GM18511 (cell line): ENCODE measurements around the gene SPAG17.
A peak's percentile ranks its signal among the peaks of the same experiment; 100 is the strongest.

Experiments
- ATAC-seq: cut with Tn5 transposase; IDR thresholded peaks from one replicate; pipeline ENCODE4 v1.9.1; 2021; ENCODE audit warnings: mild to moderate bottlenecking, moderate library complexity; ENCODE audit not compliant: unreplicated experiment

SPAG17 gene

DNA sequence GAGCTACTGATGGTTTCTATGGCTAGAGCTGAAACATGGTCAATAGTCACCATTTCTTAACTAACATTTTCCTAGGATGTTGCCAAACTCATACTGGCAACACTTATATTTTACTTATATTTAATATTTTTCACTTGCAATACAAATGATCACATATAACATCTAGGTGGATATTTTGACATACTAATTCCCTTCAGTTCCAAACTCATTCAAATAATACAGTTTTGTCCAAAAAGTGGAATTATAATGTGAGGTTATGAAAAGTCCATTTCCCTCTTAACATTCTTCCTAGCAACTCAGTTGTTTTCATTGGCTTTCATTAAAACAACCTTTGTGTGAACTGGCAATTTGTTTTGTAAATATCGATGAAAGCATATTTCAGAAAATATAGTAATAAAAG lies 16.0 kb downstream of the SPAG17 start:
- no peak for ATAC-seq

DNA sequence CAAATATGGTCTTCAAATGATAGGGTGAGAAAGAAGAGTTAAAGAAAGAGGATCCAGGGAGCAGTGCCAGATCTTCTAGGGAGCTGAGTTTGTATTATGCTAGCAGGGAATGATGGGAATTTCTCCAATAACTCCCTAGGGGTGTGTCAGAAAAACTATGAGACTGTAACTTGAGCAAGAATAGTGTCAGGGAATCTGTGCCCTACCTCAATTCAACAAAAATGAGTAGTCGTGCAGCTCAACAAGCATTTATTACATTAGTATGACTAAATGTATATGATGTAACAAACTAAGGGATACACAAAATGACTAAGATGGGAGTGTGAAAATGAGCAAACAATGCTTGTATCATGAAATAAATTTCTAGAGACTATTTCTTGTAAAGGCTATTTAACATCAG lies 24.2 kb downstream of the SPAG17 start:
- ATAC-seq, result no peak

DNA sequence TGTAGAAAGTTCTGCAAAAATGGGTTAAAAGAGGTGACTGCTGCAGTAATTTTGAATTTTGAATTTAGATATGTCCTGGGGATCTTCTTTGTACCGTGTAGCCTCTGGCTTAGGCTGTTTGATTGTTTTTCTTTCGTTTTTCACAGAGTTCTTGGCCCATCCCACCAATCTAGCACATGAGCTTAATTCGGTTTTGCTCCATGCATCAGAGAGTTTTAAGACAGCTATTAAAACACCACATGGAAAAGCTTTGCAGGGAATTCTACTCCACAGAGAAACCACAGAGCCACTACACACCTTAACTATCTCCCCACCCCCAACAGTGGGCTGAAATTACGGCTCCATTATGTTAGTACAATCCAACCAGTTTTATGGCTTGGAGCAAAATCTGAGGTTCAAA lies 25.5 kb downstream of the SPAG17 start:
- no peak for ATAC-seq

DNA sequence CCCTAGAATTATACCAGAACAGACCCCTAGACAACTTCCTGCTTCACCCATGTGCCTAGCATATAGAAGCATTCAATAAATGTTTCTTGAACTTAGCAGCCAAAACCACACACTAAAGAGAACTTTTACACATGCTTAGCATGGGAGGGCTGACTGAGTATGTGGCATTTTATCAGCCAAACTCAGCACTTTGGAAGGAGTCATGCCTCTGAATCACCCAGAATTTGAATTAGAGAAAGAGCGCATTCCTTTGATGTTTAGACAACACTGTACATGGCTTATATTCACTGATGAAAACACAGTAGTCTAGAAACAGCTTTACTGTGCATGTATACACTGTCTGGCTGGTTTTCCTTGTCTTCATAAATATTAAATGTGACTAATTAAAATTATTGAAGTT lies 26.1 kb downstream of the SPAG17 start:
- no peak for ATAC-seq

DNA sequence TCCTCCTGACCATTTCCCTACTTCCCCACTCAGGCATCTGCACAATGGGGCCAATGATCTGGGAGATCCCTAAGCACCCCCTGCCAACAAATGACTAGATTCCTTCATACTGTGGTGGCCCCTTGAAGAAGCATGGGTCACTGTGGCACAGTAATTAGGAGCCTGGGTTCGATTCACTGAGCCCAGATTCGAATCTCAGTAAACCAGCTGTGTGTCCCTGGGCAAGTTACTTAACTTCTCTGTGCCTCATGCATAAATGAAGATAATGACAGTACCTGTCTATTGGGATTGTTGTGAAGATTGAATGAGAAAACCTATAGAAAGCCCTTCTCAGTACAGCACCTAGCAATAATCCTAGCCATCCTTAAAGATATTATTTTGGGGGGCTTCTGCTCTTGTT lies 27.5 kb downstream of the SPAG17 start:
- no peak for ATAC-seq

DNA sequence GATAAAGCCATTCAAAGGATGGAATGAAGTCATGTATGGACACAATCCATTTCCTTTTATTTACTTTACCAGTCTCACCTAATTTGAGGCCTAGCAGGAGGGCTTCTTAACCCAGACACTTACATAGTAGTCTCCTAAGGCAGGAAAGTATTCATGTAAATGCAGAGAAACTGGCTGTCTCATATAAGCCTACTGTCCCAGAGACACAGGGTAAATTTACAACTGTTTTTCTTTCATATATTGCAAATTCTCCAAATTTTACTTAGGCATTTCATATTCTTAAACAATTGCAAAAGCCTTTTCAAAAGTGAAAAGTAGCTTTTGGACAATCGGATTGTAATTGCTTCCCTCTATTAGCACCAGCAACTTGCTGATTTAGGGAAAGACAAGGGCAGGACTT lies 29.9 kb downstream of the SPAG17 start:
- no peak for ATAC-seq

DNA sequence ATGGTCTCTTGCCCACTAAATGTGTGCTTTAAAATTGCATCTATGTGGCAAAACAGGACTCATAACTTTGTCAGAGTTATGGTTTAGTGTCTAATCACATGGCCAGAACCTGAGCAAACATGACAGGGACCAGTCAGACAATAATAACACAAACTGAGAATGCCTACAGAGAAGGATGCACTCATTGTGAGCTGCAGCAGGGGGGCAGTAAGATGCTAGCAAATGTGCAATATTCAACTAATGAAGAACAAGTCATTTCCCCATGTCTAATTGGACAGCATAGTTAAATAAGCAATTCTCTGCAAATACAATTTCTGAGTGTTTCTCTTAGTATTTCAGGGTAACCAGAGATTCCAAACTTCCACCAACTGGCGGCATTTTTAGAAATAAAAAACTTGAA lies 30.8 kb downstream of the SPAG17 start:
- no peak for ATAC-seq

DNA sequence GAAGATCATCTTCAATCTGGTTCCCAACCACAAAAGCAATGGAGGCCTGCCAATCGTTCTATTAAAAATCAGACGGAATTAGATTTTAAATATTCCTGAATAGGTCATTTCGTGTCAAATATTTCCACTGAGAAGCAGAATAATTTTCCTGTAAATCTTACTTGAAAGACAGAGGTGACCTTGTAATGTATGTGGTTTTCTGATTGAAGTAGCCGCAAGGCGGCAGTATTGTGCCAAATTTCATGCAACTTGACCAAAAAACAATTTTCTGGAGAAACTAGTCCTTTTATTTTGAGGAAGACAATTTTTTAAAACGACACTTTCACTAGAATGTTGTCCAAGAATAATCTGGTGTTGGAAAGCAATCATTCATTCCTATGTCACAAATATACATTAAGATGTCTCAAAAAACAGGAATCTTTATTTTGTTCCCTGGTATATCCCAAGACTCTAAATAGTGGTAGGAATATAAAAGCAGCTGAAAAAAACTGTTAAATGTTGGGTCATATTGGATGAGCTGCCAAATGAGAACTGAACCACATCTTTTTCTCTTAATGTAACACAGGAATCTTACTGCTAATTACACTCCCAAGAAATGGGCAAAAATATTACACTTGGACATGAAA lies 33.6 kb downstream of the SPAG17 start:
- no peak for ATAC-seq

DNA sequence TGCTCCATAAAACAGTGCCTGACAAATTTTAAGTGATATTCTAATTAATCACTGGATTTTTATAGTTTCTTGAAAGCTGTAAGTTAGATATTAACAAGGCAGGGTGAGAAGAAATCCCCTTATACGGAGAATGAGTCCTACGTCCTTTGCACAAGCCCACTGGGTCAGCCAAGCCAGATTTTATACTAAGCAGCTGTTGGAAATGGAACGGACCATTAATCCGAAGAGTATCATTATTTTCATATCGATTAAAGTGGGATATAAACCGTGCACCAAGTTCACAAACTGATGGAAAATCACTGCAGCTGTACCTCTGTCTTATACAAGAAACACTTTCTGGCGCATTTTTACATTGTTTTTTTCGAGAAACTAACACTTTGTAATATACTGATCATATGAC lies 35.2 kb downstream of the SPAG17 start:
- ATAC-seq, result no peak

DNA sequence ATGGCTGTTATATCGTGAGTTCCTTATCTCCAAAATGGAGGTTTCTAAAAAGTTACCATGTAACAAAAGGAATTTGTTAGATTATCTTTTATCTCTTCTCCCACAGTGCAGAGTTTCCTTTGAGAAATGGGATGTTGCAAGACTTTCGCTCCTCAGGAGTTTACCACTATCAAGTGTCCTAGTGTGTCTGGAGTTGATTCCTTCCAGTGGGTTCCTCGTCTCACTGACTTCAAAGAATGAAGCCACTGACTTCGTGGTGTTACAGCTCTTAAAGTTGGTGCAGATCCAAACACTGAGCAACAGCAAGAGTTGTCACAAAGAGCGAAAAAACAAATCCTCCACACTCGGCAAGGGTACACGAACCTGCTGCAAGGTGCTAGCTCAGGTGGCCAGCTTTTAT lies 37.0 kb downstream of the SPAG17 start:
- no peak for ATAC-seq

DNA sequence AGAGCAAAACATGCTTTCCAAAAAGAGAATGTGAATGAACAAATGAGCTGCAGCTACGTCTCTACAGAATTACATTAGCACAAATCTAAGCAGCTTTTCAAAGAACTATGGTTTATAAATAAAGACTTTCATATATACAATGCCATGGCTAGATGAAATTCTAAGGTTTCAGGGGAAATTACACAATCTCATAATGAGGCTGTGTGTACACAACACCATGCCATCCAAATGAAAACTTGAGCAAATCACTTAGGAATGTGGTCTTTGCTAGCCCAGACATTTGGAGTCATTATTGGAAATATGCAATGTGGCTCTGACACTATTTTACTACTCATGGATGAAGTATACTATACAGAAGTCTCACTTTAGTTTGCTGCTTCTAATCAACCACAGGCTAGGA lies 37.5 kb downstream of the SPAG17 start:
- no peak for ATAC-seq

DNA sequence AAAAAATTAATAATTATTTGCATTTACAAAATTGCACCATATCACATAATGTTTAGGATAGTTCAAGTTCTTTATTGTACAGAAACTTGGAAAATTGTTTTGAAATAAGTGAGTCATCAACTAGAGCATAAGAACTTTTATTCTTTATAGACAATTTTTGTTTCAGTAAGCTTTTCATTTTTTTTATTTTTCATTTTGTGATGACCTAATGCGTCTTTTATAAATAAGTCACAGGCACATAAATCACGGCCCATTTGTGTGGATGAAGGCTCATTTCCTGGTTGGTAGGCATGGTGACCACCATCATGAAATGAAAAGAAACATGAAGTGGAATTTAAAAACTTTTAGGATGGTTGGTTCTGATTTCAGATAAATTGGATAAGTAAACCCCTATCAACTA lies 39.3 kb downstream of the SPAG17 start:
- ATAC-seq, result no peak

DNA sequence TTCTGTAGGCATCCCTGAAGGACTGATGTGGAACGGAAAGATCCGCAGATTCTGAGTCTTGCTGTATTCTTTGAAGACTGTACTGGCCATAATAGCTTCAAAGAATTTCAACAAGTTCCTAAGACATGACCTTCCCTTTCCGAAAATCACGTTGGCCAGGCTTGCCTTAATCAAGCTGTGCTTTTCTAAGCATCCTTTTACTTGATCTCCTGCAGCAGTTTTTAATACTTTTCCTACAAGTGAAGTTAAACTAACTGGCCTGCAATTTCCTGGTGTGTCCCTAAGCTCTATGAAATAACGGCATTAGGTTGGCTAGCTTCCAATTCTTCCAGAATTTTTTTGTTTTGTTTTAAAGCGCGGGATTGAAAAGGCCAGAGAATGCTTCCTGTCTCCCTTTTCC lies 40.3 kb downstream of the SPAG17 start:
- no peak for ATAC-seq

DNA sequence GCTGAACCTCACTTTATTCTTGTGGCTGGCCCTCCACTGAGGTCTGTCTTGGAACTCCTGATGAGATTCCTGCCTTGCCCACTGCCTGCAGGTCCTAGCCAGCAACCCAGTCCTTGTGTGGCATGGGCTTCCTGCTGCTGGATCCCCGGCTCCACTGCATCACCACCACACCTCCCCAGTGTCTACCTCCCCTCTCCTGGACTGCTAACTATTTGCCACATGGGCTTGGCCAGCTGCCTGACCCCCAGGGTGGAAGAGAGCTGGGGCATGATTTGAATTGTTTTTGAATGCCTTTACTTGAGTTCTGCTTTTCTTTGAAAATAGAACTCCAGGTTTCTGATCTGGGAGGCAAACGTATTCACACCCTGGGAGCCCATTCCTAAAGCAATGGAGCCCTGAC lies 41.2 kb downstream of the SPAG17 start:
- no peak for ATAC-seq

DNA sequence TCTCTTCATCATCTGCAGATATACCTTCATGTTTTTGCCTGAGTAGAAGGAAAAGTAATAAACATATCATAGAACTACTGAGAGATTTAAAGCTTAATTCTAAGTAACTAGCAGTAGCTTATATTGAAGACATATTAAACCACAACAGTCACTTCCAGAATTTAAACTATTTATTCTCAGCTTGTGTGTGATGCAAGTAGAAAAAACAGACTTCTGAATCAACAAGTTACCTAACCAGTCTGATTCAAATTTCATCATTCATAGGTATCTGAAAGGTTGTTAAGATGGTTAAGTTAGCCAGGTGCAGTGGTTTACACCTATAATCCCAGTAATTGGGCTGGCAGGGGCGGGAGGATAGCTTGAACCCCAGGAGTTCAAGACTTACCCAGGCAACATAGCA lies 41.9 kb downstream of the SPAG17 start:
- no peak for ATAC-seq

DNA sequence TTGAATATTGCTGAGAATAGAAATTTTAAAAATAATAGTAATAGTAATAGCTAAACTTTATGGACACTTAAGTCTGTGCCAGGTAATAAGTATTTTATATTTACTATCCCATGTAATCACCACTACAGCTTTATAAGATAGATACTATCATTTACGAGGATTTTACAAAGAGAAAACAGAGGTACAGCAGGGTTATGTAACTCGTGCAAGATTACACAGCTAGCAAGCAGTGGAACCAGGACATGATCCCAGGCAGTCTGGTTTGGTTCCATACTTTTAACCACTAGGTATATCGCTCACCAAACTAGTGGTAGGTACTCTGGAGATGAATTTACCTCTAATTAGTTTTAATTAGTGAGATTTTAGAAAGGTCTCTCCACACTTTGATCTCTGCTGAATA lies 42.5 kb downstream of the SPAG17 start:
- no peak for ATAC-seq

DNA sequence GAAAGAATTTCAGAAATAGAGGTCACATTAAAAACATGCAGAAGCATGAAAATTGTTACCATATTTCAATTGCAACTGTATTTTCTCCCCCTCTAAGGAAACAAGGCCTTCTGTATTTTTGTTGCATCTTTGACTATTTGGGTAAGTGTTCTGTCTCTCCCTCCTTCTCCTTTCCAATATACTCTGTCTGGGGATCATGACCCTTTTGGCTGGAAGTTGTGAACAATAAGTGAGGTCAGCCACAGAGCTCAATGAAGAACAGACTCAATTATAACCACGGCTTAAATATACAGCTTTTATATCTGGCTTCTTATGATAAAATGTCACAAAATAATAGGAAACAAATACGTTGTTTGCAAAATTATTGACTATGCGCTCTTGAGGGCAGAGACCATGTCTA lies 47.1 kb downstream of the SPAG17 start:
- ATAC-seq, result no peak

DNA sequence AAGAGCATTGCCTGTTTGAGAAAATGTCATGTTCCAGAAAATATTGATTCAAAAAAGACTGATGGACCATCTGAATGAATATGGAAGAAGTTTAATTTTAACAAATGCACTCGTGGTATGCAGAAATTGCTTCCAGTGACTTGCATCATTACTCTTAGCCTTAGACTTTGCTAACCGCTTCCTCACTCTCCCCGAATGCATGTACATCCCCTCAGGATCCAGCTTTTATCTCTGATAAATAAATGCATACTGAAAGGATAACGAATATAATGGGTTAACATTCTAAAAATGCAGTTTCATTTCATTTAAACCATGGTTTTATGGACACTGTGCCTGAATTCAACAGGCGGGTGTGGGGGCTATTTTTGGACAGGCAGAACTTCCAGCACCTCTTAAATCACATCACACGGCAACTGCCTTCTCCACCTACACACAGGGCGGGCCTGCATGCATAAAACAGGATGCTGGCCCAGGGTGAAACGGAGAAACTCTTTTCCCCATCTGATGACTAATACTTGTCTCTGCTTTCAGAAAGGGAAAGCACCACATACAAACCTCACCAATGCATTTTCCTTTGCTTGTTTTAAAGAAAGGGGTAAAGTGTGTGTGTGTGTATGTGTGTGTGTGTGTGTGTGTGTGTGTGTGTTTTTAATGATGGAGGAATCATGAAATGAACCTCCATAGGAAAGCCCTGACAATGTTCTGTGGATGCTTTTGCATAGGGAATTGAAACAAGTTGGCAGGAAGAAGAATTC lies 48.7 kb downstream of the SPAG17 start:
- ATAC-seq, result peak; percentile 100

DNA sequence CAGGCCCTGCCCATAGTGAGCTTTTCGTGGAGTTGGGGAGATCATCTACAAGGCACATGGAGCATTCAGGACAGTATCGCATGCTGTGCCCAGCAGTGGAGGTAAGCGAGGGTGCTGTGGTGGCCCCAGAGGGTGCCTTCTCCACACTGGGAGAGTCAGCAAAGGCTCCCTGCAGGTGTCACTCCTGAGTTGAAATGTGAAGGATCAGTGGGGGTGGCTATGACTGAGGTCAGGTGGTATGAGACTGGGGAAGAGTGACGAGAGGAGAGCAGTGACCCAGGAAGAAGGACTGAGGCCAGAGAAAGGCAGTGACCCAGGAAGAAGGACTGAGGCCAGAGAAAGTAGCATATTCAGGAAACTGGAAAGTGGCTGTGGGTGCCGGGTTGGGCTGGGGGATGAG lies 53.0 kb downstream of the SPAG17 start:
- ATAC-seq, result no peak

DNA sequence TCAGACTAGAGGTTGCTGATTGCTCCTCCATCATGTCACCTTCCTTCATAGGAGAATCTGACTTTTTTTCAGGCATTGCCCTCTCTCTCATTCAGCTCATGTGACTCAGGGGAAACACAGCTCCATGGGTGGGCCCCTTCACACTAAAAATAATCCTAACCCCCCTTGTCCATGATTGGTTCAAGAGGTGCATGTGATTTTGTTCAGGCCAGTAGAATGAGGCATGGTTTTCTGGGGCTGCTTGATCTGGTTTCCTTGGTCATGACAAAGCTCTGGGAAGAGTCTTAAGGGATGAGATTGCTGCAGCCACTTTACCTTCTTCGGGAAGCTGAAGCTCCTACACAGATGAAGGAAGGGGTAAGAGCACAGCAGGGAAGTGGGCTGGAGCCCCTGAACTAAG lies 56.3 kb downstream of the SPAG17 start:
- no peak for ATAC-seq

DNA sequence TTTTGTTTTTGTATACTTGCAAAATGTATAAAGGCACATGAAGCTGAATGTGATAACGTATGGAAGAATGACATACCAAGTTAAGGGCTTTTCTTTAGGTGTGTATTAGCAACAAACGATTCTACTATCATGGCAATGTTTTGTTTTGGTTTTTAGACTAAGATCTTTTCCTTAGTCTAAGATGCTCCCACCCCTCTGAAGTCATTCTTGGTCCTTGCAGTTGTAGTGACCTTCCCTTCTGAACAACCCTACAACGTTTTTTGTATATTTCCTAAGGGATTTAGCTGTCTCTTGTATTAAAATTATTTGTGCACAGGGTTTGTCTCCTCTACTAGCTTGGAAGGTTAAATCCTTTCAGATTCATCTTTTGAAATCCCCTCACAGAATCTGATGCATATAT lies 61.0 kb downstream of the SPAG17 start:
- ATAC-seq, result no peak

DNA sequence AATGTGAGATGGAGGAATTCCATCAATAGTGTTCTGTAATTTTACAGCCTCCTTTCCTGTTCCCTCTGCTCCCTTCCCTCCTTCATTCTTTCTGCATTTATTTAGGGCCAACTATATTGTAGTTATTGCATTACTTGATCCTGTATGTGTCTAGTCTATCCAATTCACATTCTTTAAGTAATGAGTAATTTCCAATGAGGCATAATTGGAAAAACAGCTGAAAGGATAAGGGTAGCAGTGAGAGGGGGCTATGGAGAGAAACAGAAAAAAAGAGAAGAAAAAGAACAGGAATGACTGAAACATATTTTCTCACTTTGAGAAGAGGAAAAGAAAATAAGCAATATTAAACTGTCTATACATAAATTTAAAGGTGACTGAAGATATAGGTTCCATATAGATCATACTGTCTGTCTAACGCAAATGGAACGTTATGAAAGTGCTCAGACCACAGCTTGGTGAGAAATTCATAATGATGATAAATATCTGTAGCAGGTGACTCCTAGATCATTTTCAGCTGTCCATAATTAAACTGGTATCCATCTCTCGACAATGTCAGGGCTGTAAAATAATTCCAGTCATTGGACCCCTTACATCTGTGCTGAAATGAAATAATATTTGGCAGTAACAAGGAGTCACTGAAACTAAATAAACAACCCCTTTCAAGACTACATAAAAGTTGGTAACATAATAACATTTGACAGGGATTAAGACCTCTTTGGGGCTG lies 61.8 kb downstream of the SPAG17 start:
- ATAC-seq, result no peak
